ENCODE measurements around the gene CDK5R2.
"Not testable (repeated sequence)": the region's sequence is repeated elsewhere in the genome, so short reads cannot be mapped to it uniquely, and the experiment has no call there.

Gene CDK5R2

GRCh38 chr2:218927876-218928275, 31.6 kb upstream of the CDK5R2 start:
- Mint-ChIP-seq H3K27me3 (ENCODE audit: low read depth, poor library complexity) (peaks cover 14% of the 10 kb centered on the region), H3K9me3 (peaks cover 39% of the 10 kb centered on the region), H3K27ac (no peak overlapping the region), H3K4me3 (no peak overlapping the region), H3K4me1 (no peaks in the 10 kb centered on the region), H3K36me3 (ENCODE audit: low read depth) (peaks cover 30% of the 10 kb centered on the region)
- DNase-seq: no peak
- no peak for TF ChIP-seq CTCF (IDR thresholded peaks at IDR 0.05)

DNA sequence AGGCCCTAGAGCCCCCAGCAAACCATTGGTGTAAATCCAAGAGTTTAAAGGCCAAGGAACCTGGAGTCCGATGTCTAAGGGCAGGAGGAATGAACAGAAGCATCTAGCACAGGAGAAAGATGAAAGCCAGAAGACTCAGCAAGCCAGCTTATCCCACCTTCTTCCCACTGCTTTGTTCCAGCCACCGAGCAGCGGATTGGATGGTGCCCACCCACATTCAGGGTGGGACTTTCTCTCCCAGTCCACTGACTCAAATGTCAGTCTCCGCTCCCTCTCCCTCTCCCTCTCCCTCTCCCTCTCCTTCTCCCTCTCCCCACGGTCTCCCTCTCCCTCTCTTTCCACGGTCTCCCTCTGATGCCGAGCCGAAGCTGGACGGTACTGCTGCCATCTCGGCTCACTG, 29.0 kb upstream of the CDK5R2 start:
- peaks cover 32% of the 10 kb centered on the region for H3K27me3 Mint-ChIP-seq (ENCODE audit: low read depth, poor library complexity)
- not testable (repeated sequence) for H3K4me3 Mint-ChIP-seq, H3K27ac Mint-ChIP-seq, H3K4me1 Mint-ChIP-seq, DNase-seq
- peaks cover 29% of the 10 kb centered on the region for H3K9me3 Mint-ChIP-seq
- peaks cover 12% of the 10 kb centered on the region for H3K36me3 Mint-ChIP-seq (ENCODE audit: low read depth)

DNA sequence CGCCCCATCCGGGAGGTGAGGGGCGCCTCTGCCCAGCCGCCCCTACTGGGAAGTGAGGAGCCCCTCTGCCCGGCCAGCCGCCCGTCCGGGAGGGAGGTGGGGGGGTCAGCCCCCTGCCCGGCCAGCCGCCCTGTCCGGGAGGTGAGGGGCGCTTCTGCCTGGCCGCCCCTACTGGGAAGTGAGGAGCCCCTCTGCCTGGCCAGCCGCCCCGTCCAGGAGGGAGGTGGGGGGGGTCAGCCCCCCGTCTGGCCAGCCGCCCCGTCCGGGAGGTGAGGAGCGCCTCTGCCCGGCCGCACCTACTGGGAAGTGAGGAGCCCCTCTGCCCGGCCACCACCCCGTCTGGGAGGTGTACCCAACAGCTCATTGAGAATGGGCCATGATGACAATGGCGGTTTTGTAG, 27.7 kb upstream of the CDK5R2 start:
- Mint-ChIP-seq H3K36me3 (ENCODE audit: low read depth) (peaks cover 12% of the 10 kb centered on the region), H3K27me3 (ENCODE audit: low read depth, poor library complexity) (peaks cover 43% of the 10 kb centered on the region), H3K9me3 (peaks cover 29% of the 10 kb centered on the region)
- DNase-seq, H3K4me3 Mint-ChIP-seq, H3K4me1 Mint-ChIP-seq, H3K27ac Mint-ChIP-seq: not testable (repeated sequence)

- Mint-ChIP-seq H3K4me1 (no peaks in the 10 kb centered on the region), H3K36me3 (ENCODE audit: low read depth) (no peaks in the 10 kb centered on the region), H3K4me3 (no peak overlapping the region), H3K9me3 (peaks cover 5% of the 10 kb centered on the region), H3K27ac (no peak overlapping the region), H3K27me3 (ENCODE audit: low read depth, poor library complexity) (peaks cover 91% of the 10 kb centered on the region)
- no peak for TF ChIP-seq CTCF (IDR thresholded peaks at IDR 0.05)
- no peak for DNase-seq
Measured at GRCh38 chr2:218944759-218945404, 14.6 kb upstream of the CDK5R2 start.

- H3K36me3 Mint-ChIP-seq (ENCODE audit: low read depth): no peaks in the 10 kb centered on the region
- no peak for TF ChIP-seq CTCF (IDR thresholded peaks at IDR 0.05)
- no peak overlapping the region for H3K4me3 Mint-ChIP-seq
- no peak for DNase-seq
- H3K4me1 Mint-ChIP-seq: no peaks in the 10 kb centered on the region
- peaks cover 5% of the 10 kb centered on the region for H3K9me3 Mint-ChIP-seq
- no peak overlapping the region for H3K27ac Mint-ChIP-seq
- H3K27me3 Mint-ChIP-seq (ENCODE audit: low read depth, poor library complexity): peaks cover 92% of the 10 kb centered on the region
Measured at GRCh38 chr2:218946621-218947020, 12.8 kb upstream of the CDK5R2 start.

DNA sequence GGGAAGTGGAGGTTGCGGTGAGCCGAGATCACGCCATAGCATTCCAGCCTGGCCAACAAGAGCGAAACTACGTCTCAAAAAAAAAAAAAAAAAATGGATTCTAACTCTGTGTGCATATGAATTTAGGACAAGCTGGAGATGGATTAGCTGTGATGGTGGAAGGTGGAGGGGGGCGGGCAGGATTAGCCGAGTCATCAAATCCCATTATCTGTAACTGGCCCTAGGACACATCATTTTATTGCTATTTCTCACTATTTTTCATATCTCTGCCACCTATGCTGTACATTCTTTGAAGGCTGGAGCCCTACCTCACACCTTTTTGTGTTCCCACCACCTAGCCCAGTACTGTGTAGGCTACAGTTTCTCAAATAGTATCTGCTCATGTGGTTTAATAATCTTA, 7.3 kb upstream of the CDK5R2 start:
- H3K27ac Mint-ChIP-seq: no peak overlapping the region
- no peak for TF ChIP-seq CTCF (IDR thresholded peaks at IDR 0.05)
- peaks cover 11% of the 10 kb centered on the region for H3K9me3 Mint-ChIP-seq
- H3K36me3 Mint-ChIP-seq (ENCODE audit: low read depth): no peaks in the 10 kb centered on the region
- no peak overlapping the region for H3K4me3 Mint-ChIP-seq
- peaks cover 5% of the 10 kb centered on the region for H3K4me1 Mint-ChIP-seq
- peaks cover 74% of the 10 kb centered on the region for H3K27me3 Mint-ChIP-seq (ENCODE audit: low read depth, poor library complexity)
- DNase-seq: no peak

DNA sequence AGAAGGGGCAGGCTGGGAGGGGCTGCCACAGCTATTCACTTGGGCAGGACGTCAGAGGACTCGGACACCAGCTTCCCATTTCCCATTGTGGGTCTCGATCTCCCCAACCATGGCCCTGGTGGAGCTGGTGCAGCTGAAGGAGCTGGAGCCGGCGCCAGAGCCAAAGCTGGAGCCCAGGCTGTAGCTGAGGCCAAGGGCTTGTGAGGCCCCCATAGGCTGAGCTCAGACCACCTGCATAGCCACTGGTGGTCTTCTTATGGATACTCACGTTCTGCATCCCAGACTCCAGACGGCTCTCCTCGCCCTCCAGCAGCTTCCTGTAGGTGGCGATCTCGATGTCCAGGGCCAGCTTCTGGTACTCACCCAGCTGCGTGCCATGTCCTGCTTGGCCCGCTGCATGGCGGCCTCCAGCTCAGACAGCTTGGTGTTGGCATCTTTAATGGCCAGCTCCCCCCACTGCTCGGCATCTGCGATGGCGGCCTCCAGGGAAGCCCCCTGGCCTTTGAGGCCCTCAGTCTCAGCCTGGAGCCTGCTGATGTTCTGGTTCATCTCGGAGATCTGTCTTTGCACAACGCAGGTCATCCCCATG, 6.0 kb upstream of the CDK5R2 start:
- Mint-ChIP-seq H3K36me3 (ENCODE audit: low read depth) (no peaks in the 10 kb centered on the region), H3K4me3 (no peak overlapping the region), H3K9me3 (peaks cover 11% of the 10 kb centered on the region), H3K27me3 (ENCODE audit: low read depth, poor library complexity) (peaks cover 78% of the 10 kb centered on the region), H3K27ac (no peak overlapping the region), H3K4me1 (peaks cover 6% of the 10 kb centered on the region)
- TF ChIP-seq CTCF (IDR thresholded peaks at IDR 0.05): no peak
- no peak for DNase-seq

Measured in nephron progenitor cell (in vitro differentiated cells).